Neural progenitor cell (in vitro differentiated cells): ENCODE data around the gene GRIK1. TPM values are rescaled to one million over a fixed set of nuclear protein-coding genes. Genes with fewer than 3 reads are reported as not detected.

Experiments
- DNase-seq: peaks from one replicate; pipeline ENCODE4 v3.0.0-alpha.2; 2016; ENCODE audit warnings: low spot score
- H2AFZ ChIP-seq: fragments of 200-600 bp; sonication (generic); replicated peaks from 2 replicates; pipeline ENCODE4 v1.6.1; 2016; ENCODE audit warnings: antibody characterized with exemption
- H3F3A ChIP-seq: fragments of 200-600 bp; sonication (generic); 2 replicates; pipeline ENCODE4 v1.6.1; 2016; ENCODE audit warnings: antibody characterized with exemption, low read depth
- H3K27ac ChIP-seq: fragments of 200-600 bp; sonication (generic); 2 replicates; pipeline ENCODE4 v1.5.1; 2016; ENCODE audit warnings: mild to moderate bottlenecking
- H3K27me3 ChIP-seq: fragments of 200-600 bp; sonication (generic); 2 replicates; pipeline ENCODE4 v1.6.1; 2016; ENCODE audit warnings: mild to moderate bottlenecking, moderate library complexity
- H3K36me3 ChIP-seq: fragments of 200-600 bp; sonication (generic); 2 replicates; pipeline ENCODE4 v1.5.1; 2016
- H3K4me1 ChIP-seq: fragments of 200-600 bp; sonication (generic); 2 replicates; pipeline ENCODE4 v1.6.1; 2016; ENCODE audit warnings: mixed run types
- H3K4me2 ChIP-seq: fragments of 200-600 bp; sonication (generic); 2 replicates; pipeline ENCODE4 v1.6.1; 2016
- H3K4me3 ChIP-seq: fragments of 200-600 bp; sonication (generic); 2 replicates; pipeline ENCODE4 v1.5.1; 2016
- H3K79me2 ChIP-seq: fragments of 200-600 bp; sonication (generic); 2 replicates; pipeline ENCODE4 v1.6.1; 2016; ENCODE audit warnings: low read depth
- H3K9ac ChIP-seq: fragments of 200-600 bp; sonication (generic); 2 replicates; pipeline ENCODE4 v1.6.1; 2016
- H3K9me3 ChIP-seq: fragments of 200-600 bp; sonication (generic); 2 replicates; pipeline ENCODE4 v1.5.1; 2016; ENCODE audit warnings: low read depth
- H4K20me1 ChIP-seq: fragments of 200-600 bp; sonication (generic); 2 replicates; pipeline ENCODE4 v1.6.1; 2016; ENCODE audit warnings: low read depth
- H3K27ac Mint-ChIP-seq: 3 replicates; pipeline ENCODE4 v1.8.0; 2021; ENCODE audit warnings: mixed read lengths
- H3K27me3 Mint-ChIP-seq: 2 replicates; pipeline ENCODE4 v1.8.0; 2022; ENCODE audit warnings: low read depth, mild to moderate bottlenecking, inconsistent platforms, moderate library complexity, mixed read lengths; ENCODE audit not compliant: insufficient read depth
- H3K36me3 Mint-ChIP-seq: 3 replicates; pipeline ENCODE4 v1.8.0; 2021; ENCODE audit warnings: mixed read lengths
- H3K4me1 Mint-ChIP-seq: 3 replicates; pipeline ENCODE4 v1.8.0; 2021; ENCODE audit warnings: mixed read lengths
- H3K4me3 Mint-ChIP-seq: 3 replicates; pipeline ENCODE4 v1.8.0; 2021; ENCODE audit warnings: mild to moderate bottlenecking, moderate library complexity, mixed read lengths
- H3K9me3 Mint-ChIP-seq: 3 replicates; pipeline ENCODE4 v1.8.0; 2020; ENCODE audit warnings: mixed read lengths
- EZH2 ChIP-seq: fragments of 200-600 bp; sonication (generic); IDR thresholded peaks from 2 replicates; pipeline ENCODE4 v1.6.1; 2017; ENCODE audit warnings: antibody characterized with exemption, mild to moderate bottlenecking, moderate library complexity
- EZH2phosphoT487 ChIP-seq: fragments of 200-600 bp; sonication (generic); IDR thresholded peaks from 2 replicates; pipeline ENCODE4 v1.6.1; 2017; ENCODE audit warnings: antibody characterized with exemption
- total RNA-seq: library from RNA; depleted of rRNA; stranded (reverse); fragments of >200 nt; gene quantifications from 2 replicates; pipeline ENCODE4 v1.2.3, GENCODE V29; 2015; ENCODE audit warnings: low replicate concordance
- TF ChIP-seq, protein P1 (sequence below): fragments of 200-600 bp; sonication (generic); IDR thresholded peaks from 2 replicates; pipeline ENCODE4 v1.5.1; 2017; ENCODE audit warnings: antibody characterized with exemption, mild to moderate bottlenecking

Gene GRIK1
- total RNA-seq, 1 donor from 2014 or later: 1.6 TPM

DNA sequence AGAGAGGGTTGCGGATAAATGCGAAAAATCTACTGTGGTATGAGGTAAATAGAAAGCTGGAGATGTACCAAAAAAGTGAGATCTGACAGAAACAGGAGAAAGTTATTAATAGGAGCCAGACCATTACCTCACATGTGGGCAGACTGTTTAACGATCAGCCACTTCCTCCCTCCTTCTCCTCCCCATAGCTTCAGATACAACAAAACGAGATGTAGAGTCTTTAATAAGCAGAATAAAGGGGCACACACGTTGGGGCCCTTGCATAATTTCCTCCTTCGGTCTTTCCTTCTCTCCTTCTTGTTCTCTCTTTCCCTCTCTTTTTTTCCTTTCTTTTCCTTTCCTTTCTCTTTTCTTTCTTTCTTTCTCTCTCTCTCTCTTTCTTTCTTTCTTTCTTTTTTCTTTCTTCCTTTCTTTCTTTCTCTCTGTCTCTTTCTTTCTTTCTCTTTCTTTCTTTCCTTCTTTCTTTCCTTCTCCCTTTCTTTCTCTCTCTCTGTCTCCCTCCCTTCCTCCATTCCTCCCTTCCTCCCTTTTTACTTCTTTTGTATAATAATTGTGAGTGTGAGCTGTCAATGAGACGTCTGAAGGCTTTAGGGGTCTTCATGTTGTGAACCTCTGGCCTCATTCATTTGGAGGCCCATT, 242.1 kb downstream of the GRIK1 start:
- Mint-ChIP-seq H3K27ac (no peak overlapping the region), H3K4me3 (no peak overlapping the region), H3K36me3 (no peaks in the 10 kb centered on the region), H3K4me1 (no peaks in the 10 kb centered on the region), H3K9me3 (peaks cover 3% of the 10 kb centered on the region), H3K27me3 (peaks cover 4% of the 10 kb centered on the region)
- H2AFZ ChIP-seq: no peak overlapping the region
- no peaks in the 10 kb centered on the region for H3F3A ChIP-seq
- TF ChIP-seq EZH2: no peak
- no peak for TF ChIP-seq EZH2phosphoT487
- TF ChIP-seq, protein P1, sequence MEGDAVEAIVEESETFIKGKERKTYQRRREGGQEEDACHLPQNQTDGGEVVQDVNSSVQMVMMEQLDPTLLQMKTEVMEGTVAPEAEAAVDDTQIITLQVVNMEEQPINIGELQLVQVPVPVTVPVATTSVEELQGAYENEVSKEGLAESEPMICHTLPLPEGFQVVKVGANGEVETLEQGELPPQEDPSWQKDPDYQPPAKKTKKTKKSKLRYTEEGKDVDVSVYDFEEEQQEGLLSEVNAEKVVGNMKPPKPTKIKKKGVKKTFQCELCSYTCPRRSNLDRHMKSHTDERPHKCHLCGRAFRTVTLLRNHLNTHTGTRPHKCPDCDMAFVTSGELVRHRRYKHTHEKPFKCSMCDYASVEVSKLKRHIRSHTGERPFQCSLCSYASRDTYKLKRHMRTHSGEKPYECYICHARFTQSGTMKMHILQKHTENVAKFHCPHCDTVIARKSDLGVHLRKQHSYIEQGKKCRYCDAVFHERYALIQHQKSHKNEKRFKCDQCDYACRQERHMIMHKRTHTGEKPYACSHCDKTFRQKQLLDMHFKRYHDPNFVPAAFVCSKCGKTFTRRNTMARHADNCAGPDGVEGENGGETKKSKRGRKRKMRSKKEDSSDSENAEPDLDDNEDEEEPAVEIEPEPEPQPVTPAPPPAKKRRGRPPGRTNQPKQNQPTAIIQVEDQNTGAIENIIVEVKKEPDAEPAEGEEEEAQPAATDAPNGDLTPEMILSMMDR: no peak
- no peaks in the 10 kb centered on the region for H3K79me2 ChIP-seq
- no peak overlapping the region for H3K27ac ChIP-seq
- H3K27me3 ChIP-seq: no peaks in the 10 kb centered on the region
- H4K20me1 ChIP-seq: no peaks in the 10 kb centered on the region
- no peaks in the 10 kb centered on the region for H3K4me1 ChIP-seq
- no peaks in the 10 kb centered on the region for H3K9me3 ChIP-seq
- H3K4me2 ChIP-seq: no peak overlapping the region
- H3K4me3 ChIP-seq: no peak overlapping the region
- no peak overlapping the region for H3K9ac ChIP-seq
- H3K36me3 ChIP-seq: no peaks in the 10 kb centered on the region
- no peak for DNase-seq

DNA sequence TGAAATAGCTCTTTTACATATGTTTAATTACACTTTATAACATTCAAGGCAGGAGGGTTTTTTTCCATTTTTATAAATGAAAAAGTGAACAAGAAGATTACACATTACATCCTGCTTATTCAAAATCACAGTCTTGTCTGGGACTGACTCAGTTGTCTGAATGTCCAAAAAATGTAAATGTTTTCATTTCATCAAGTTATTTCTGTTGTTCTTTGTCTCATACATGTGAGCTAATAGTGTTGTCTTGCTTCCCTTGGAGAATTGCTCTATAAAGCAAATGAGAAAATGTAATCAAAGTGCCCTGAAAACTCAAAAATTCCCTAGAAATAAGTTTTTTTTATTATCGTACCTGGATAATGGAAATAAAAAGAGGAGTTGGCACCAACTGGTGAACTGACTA, 242.9 kb downstream of the GRIK1 start:
- H3K9me3 ChIP-seq: no peaks in the 10 kb centered on the region
- no peaks in the 10 kb centered on the region for H3K36me3 ChIP-seq
- H3K4me2 ChIP-seq: no peak overlapping the region
- no peak overlapping the region for H3K4me3 ChIP-seq
- H3K27me3 ChIP-seq: no peaks in the 10 kb centered on the region
- no peaks in the 10 kb centered on the region for H3K36me3 Mint-ChIP-seq
- no peak overlapping the region for H3K27ac Mint-ChIP-seq
- H3K4me1 ChIP-seq: no peaks in the 10 kb centered on the region
- H3K79me2 ChIP-seq: no peaks in the 10 kb centered on the region
- H3F3A ChIP-seq: no peaks in the 10 kb centered on the region
- H3K9ac ChIP-seq: no peak overlapping the region
- H3K4me3 Mint-ChIP-seq: no peak overlapping the region
- H3K27me3 Mint-ChIP-seq: peaks cover 4% of the 10 kb centered on the region
- H4K20me1 ChIP-seq: no peaks in the 10 kb centered on the region
- no peak for DNase-seq
- TF ChIP-seq EZH2 (no peak), EZH2phosphoT487 (no peak)
- TF ChIP-seq, protein P1: no peak
- H3K9me3 Mint-ChIP-seq: peaks cover 3% of the 10 kb centered on the region
- H3K27ac ChIP-seq: no peak overlapping the region
- H2AFZ ChIP-seq: no peak overlapping the region
- no peaks in the 10 kb centered on the region for H3K4me1 Mint-ChIP-seq

DNA sequence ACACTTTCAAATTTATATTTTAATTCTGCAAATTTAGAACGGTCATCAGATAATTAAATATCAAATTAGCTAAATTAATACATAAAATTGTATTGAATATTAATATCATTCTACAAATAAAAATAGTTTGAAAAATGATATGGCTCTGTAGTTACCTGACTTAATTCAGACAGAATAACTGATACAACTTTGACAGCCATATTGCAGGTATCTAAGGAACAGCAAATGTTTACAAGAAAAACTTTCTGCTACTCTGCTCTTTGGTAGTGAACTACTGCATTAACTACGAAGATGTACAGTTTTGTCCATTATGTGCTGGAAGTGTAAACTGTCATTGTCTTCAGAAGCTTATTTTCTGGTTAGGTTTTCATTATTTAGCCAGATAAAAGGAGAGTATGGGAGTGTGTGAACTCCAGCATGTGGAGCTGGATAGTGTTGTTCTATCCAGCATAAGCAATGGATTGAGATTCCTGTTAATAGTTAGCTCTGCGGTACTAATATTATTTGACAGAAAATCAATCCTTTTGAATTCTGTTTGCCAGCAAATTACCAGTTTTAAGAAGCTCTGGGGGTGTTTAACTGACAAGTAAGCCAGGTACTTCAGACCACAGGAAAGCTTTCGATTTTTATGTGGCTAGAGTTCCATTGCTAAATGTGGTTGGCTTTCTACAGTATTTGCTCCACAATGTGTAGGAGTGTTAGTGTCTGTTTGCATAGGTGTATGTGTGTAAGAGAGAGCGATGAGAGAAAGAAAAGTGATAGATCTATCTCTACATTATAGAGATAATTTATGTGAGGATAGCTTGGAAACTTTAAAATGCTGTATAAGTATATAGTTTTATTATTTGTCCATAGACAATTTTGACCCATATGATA, 247.9 kb downstream of the GRIK1 start:
- Mint-ChIP-seq H3K4me1 (peaks cover 4% of the 10 kb centered on the region), H3K9me3 (peaks cover 2% of the 10 kb centered on the region), H3K36me3 (peaks cover 4% of the 10 kb centered on the region), H3K27ac (no peak overlapping the region), H3K4me3 (no peak overlapping the region), H3K27me3 (peaks cover 2% of the 10 kb centered on the region)
- Histone ChIP-seq H3K36me3 (no peaks in the 10 kb centered on the region), H3K4me3 (no peak overlapping the region), H3K4me1 (no peaks in the 10 kb centered on the region), H2AFZ (no peak overlapping the region), H3K79me2 (no peaks in the 10 kb centered on the region), H4K20me1 (no peaks in the 10 kb centered on the region), H3F3A (no peaks in the 10 kb centered on the region), H3K27ac (no peak overlapping the region), H3K9me3 (no peaks in the 10 kb centered on the region), H3K4me2 (no peak overlapping the region), H3K9ac (no peak overlapping the region), H3K27me3 (no peaks in the 10 kb centered on the region)
- DNase-seq: no peak
- TF ChIP-seq, protein P1: no peak
- TF ChIP-seq EZH2 (no peak), EZH2phosphoT487 (no peak)
